Endothelial cell of umbilical vein (primary cell): ENCODE data around the gene KDR. TPM values are rescaled to one million over a fixed set of nuclear protein-coding genes. Genes with fewer than 3 reads are reported as not detected.

Source experiments
- BruUV-seq: library from RNA; stranded (reverse); fragments of 400-500 nt; replicated peaks from 2 replicates; lab custom pipeline; 2021; lab: Mats Ljungman, UMichigan
- CTCF ChIA-PET: fragments of 300-600, 350-600 bp; sonication (Branson Sonifier 250); formaldehyde crosslinking; loops from one replicate; lab custom pipeline; 2021; ENCODE audit warnings: antibody characterized with exemption, inconsistent platforms; lab: Charles Lee
- POLR2A ChIA-PET: fragments of 300-600, 350-600 bp; sonication (Branson Sonifier 250); formaldehyde crosslinking; loops from one replicate; lab custom pipeline; 2021; ENCODE audit warnings: antibody characterized with exemption, inconsistent platforms; lab: Charles Lee
- DNase-seq: peaks from one replicate; pipeline ENCODE4 v3.0.0-alpha.2; 2011; ENCODE audit warnings: low read depth, low spot score
- FAIRE-seq: peaks from 2 replicates; lab custom pipeline; 2011; peaks lifted over from hg19 to GRCh38; lab: Jason Lieb, UNC
- H2AFZ ChIP-seq: 2 replicates; pipeline ENCODE4 v1.6.0; 2012; ENCODE audit warnings: low read depth, low read length, control low read depth, inconsistent platforms
- H3K27ac ChIP-seq: 2 replicates; pipeline ENCODE4 v1.5.1; 2011; ENCODE audit warnings: low read depth, mild to moderate bottlenecking, control low read depth, low read length, moderate library complexity; ENCODE audit not compliant: insufficient read depth
- H3K27me3 ChIP-seq, 2 experiments: 2 replicates each; pipeline versions ENCODE4 v1.6.0 to v1.6.1; 2011; ENCODE audit warnings: low read length in 2 of 2, mixed read lengths in 1 of 2; ENCODE audit not compliant: control insufficient read depth in 2 of 2, insufficient read depth in 2 of 2
- H3K36me3 ChIP-seq, 2 experiments: 2 replicates in 1 of 2; 3 replicates in 1 of 2; pipeline ENCODE4 v1.5.1; 2011; ENCODE audit warnings: low read length in 2 of 2, mild to moderate bottlenecking in 1 of 2, moderate library complexity in 1 of 2; ENCODE audit not compliant: control insufficient read depth in 2 of 2, insufficient read depth in 2 of 2; ENCODE audit errors: extremely low read depth in 1 of 2
- H3K4me1 ChIP-seq: 3 replicates; pipeline ENCODE4 v1.5.1; 2011; ENCODE audit warnings: mild to moderate bottlenecking, low read length; ENCODE audit not compliant: control insufficient read depth, insufficient read depth; ENCODE audit errors: extremely low read depth
- H3K4me2 ChIP-seq: 2 replicates; pipeline ENCODE4 v1.6.1; 2011; ENCODE audit warnings: low read length, control low read depth, mixed read lengths; ENCODE audit not compliant: insufficient read depth
- H3K4me3 ChIP-seq, 3 experiments: fragments of 200-600 bp in 1 of 3; sonication (generic), shearing (Covaris generic) in 1 of 3; replicated peaks in 1 of 3; 2 replicates each; pipeline ENCODE4 v1.5.1; 2011 to 2016; ENCODE audit warnings: control low read depth in 3 of 3, low read length in 3 of 3, mild to moderate bottlenecking in 2 of 3, inconsistent platforms in 1 of 3, low read depth in 1 of 3, moderate library complexity in 1 of 3; ENCODE audit not compliant: insufficient read depth in 1 of 3
- H3K79me2 ChIP-seq: 2 replicates; pipeline ENCODE4 v1.6.0; 2012; ENCODE audit warnings: low read length, inconsistent platforms; ENCODE audit not compliant: control insufficient read depth, insufficient read depth
- H3K9ac ChIP-seq: replicated peaks from 2 replicates; pipeline ENCODE3; 2011; ENCODE audit warnings: low read length, control low read depth; ENCODE audit not compliant: insufficient read depth; ENCODE audit errors: extremely low read depth
- H3K9me1 ChIP-seq: replicated peaks from 3 replicates; pipeline ENCODE4 v1.6.0; 2011; ENCODE audit warnings: mild to moderate bottlenecking, low read length; ENCODE audit not compliant: control insufficient read depth, insufficient read depth; ENCODE audit errors: extremely low read depth
- H3K9me3 ChIP-seq: replicated peaks from 2 replicates; pipeline ENCODE4 v1.5.1; 2012; ENCODE audit warnings: low read length, inconsistent platforms; ENCODE audit not compliant: control insufficient read depth, insufficient read depth
- H4K20me1 ChIP-seq: replicated peaks from 2 replicates; pipeline ENCODE3; 2011; ENCODE audit warnings: mild to moderate bottlenecking, low read length; ENCODE audit not compliant: control insufficient read depth, insufficient read depth; ENCODE audit errors: extremely low read depth
- EZH2 ChIP-seq: IDR thresholded peaks from 2 replicates; pipeline ENCODE4 v1.6.1; 2012; ENCODE audit warnings: borderline replicate concordance, low read depth, mild to moderate bottlenecking, moderate library complexity, low read length, inconsistent platforms; ENCODE audit not compliant: severe bottlenecking
- FOS ChIP-seq: IDR thresholded peaks from 2 replicates; pipeline ENCODE4 v1.6.1; 2011; ENCODE audit warnings: mild to moderate bottlenecking, low read length, moderate library complexity, borderline replicate concordance; ENCODE audit not compliant: insufficient read depth
- GATA2 ChIP-seq: IDR thresholded peaks from 2 replicates; pipeline ENCODE4 v1.7.0; 2011; ENCODE audit warnings: low read depth, mild to moderate bottlenecking, moderate library complexity, mixed read lengths, low read length; ENCODE audit not compliant: insufficient read length, insufficient read depth
- JUN ChIP-seq: IDR thresholded peaks from 2 replicates; pipeline ENCODE4 v1.6.1; 2011; ENCODE audit warnings: borderline replicate concordance, low read depth; ENCODE audit not compliant: insufficient read length, insufficient read depth
- MYC ChIP-seq: IDR thresholded peaks from one replicate; pipeline ENCODE4 v1.6.1; 2011; ENCODE audit warnings: mild to moderate bottlenecking, low read depth, low read length
- POLR2A ChIP-seq: IDR thresholded peaks from 2 replicates; pipeline ENCODE4 v1.6.1; 2012; ENCODE audit warnings: low read depth, mild to moderate bottlenecking, control low read depth, low read length
- POLR2AphosphoS5 ChIP-seq: IDR thresholded peaks from 2 replicates; pipeline ENCODE4 v1.6.1; 2012; ENCODE audit warnings: low read depth, mild to moderate bottlenecking, control low read depth, low read length, moderate library complexity; ENCODE audit not compliant: insufficient read depth
- dilution Hi-C: fragments of 300-500 bp; cut with MboI; formaldehyde crosslinking; loops from one replicate; pipeline ENCODE4 v1.15.0; 2019; ENCODE audit warnings: low sequenced_read_pairs; ENCODE audit not compliant: extremely low pct_ligation_motif_present
- intact Hi-C: fragments of 100-400 bp; cut with micrococcal nuclease; formaldehyde crosslinking; loops from one replicate; pipeline ENCODE4 v1.10.0; 2022
- polyA plus RNA-seq, 4 experiments: library from polyadenylated mRNA; depleted of rRNA in 3 of 4; stranded (reverse) in 3 of 4; unstranded in 1 of 4; fragments of >200 nt; gene quantifications; 2 replicates each; pipeline versions ENCODE4 v1.2.1 to v1.2.3, GENCODE V29; 2011 to 2012; ENCODE audit warnings: missing spikeins in 1 of 4
- total RNA-seq: library from RNA; stranded (reverse); gene quantifications from 2 replicates; pipeline ENCODE4 v1.2.3, GENCODE V29; 2021
- TF ChIP-seq, protein P1 (sequence below): IDR thresholded peaks from 2 replicates; pipeline ENCODE4 v1.6.1; 2011; ENCODE audit not compliant: insufficient read depth, insufficient read length
- TF ChIP-seq, protein P2 (sequence below), 2 donors: IDR thresholded peaks; 1 replicate in 1 of 2; 2 replicates in 1 of 2; pipeline ENCODE4 v1.5.1; 2011; ENCODE audit warnings: low read length in 2 of 2, mild to moderate bottlenecking in 2 of 2, moderate library complexity in 2 of 2, control low read depth in 1 of 2, inconsistent platforms in 1 of 2, low read depth in 1 of 2; ENCODE audit not compliant: insufficient read depth in 1 of 2; ENCODE audit errors: extremely low read depth in 1 of 2

Gene KDR
- total and polyA plus RNA-seq, 2 donors (not counting 3 experiments of a cell fraction or from before 2014, with no cell fraction given) = 80.5 to 145 TPM

DNA sequence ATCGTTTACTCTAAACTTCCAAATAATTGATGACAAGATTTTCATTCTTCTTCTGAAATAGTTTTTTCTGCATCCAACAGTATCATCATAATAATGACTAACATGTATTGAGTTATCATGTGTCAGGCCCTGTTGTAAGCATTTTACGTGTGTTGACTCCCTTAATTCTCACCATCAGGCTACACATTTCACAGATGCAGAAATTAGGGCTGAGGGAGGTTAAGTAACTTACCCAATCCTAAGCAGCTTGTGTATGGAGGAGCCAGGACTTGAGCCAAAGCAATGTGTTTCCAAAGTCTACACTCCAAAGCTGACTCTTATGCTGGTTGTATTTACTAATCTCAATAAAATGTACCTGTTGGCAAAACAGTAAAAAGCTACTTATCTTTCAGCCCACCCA is 11.2 kb upstream of the KDR start:
- Histone ChIP-seq H3K36me3 (no peaks in the 10 kb centered on the region), H2AFZ (no peak overlapping the region), H3K4me1 (no peaks in the 10 kb centered on the region), H3K4me3 (no peak overlapping the region), H3K9me1 (no peaks in the 10 kb centered on the region), H3K4me2 (no peak overlapping the region), H3K27me3 (no peaks in the 10 kb centered on the region), H3K9me3 (no peaks in the 10 kb centered on the region), H4K20me1 (no peaks in the 10 kb centered on the region), H3K27ac (no peak overlapping the region), H3K9ac (no peak overlapping the region), H3K79me2 (no peaks in the 10 kb centered on the region)
- DNase-seq (no peak), FAIRE-seq (no peak)
- intact Hi-C loops = no loop called here
- dilution Hi-C loops = no loop called here
- BruUV-seq = no TSS peak
- ChIA-PET POLR2A (no interaction called here), CTCF (interaction anchor here (1.0 kb wide), 1 partner anchor 69 kb away, joined by 3 read pairs; no protein-coding TSS in a partner anchor)
- TF ChIP-seq POLR2AphosphoS5 (no peak), EZH2 (no peak), JUN (no peak), FOS (no peak), GATA2 (no peak), POLR2A (no peak), MYC (no peak)
- TF ChIP-seq, protein P1, sequence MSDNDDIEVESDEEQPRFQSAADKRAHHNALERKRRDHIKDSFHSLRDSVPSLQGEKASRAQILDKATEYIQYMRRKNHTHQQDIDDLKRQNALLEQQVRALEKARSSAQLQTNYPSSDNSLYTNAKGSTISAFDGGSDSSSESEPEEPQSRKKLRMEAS = no peak
- TF ChIP-seq, protein P2, sequence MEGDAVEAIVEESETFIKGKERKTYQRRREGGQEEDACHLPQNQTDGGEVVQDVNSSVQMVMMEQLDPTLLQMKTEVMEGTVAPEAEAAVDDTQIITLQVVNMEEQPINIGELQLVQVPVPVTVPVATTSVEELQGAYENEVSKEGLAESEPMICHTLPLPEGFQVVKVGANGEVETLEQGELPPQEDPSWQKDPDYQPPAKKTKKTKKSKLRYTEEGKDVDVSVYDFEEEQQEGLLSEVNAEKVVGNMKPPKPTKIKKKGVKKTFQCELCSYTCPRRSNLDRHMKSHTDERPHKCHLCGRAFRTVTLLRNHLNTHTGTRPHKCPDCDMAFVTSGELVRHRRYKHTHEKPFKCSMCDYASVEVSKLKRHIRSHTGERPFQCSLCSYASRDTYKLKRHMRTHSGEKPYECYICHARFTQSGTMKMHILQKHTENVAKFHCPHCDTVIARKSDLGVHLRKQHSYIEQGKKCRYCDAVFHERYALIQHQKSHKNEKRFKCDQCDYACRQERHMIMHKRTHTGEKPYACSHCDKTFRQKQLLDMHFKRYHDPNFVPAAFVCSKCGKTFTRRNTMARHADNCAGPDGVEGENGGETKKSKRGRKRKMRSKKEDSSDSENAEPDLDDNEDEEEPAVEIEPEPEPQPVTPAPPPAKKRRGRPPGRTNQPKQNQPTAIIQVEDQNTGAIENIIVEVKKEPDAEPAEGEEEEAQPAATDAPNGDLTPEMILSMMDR (IDR thresholded peaks at IDR 0.05; ENCODE audit: extremely low read depth in 1 of 2, insufficient read depth in 1 of 2, low read depth in 1 of 2, low read length in 2 of 2) = no peak
